Uterus (tissue), 2 donors: ENCODE data around the gene NRXN2.

Experiments used
- CTCF ChIP-seq, 4 experiments: fragments of 200-600 bp in 2 of 4; fragments of 450-650 bp in 2 of 4; sonication (generic) in 2 of 4; IDR thresholded peaks; one replicate each; pipeline ENCODE4 v1.5.1; 2016 to 2019; ENCODE audit warnings: antibody characterized with exemption in 4 of 4, mild to moderate bottlenecking in 2 of 4, moderate library complexity in 1 of 4
- POLR2A ChIP-seq, 2 donors: fragments of 450-650 bp; IDR thresholded peaks; one replicate each; pipeline ENCODE4 v1.6.1; 2016; ENCODE audit warnings: antibody characterized with exemption in 2 of 2, mild to moderate bottlenecking in 1 of 2, moderate library complexity in 1 of 2

- TF ChIP-seq CTCF (IDR thresholded peaks at IDR 0.05) (no peak), POLR2A (IDR thresholded peaks at IDR 0.05) (no peak)
These were observed 28.6 kb upstream of the NRXN2 start for GRCh38 chr11:64751580-64751979.
